WTC11 (cell line): ENCODE measurements around the gene CYGB. TPM values are rescaled to one million over a fixed set of nuclear protein-coding genes. Genes with fewer than 3 reads are reported as not detected.

Experiments
- ATAC-seq: fragments of 200-7000 bp; cut with Tn5 transposase; 2 replicates; pipeline ENCODE4 v1.10.0; 2021; ENCODE audit warnings: mild to moderate bottlenecking, moderate library complexity
- CTCF ChIA-PET: fragments of 300-600 bp; sonication (Branson Sonifier 250); formaldehyde crosslinking; loops from one replicate; lab custom pipeline; 2021; ENCODE audit warnings: antibody characterized with exemption; lab: Charles Lee
- POLR2A ChIA-PET: fragments of 350-600 bp; sonication (Branson Sonifier 250); formaldehyde crosslinking; loops from one replicate; lab custom pipeline; 2021; ENCODE audit warnings: antibody characterized with exemption; lab: Charles Lee
- DNase-seq: peaks from one replicate; pipeline ENCODE4 v3.0.0; 2021; ENCODE audit warnings: low spot score
- H3K27ac Mint-ChIP-seq: 2 replicates; pipeline ENCODE4 v1.8.0; 2021; ENCODE audit warnings: mixed read lengths
- H3K27me3 Mint-ChIP-seq: 2 replicates; pipeline ENCODE4 v1.8.0; 2021; ENCODE audit warnings: low read depth, mild to moderate bottlenecking, moderate library complexity, mixed read lengths
- H3K36me3 Mint-ChIP-seq: 2 replicates; pipeline ENCODE4 v1.8.0; 2021; ENCODE audit warnings: mixed read lengths
- H3K4me1 Mint-ChIP-seq: 2 replicates; pipeline ENCODE4 v1.8.0; 2022; ENCODE audit warnings: mixed read lengths
- H3K4me3 Mint-ChIP-seq: 2 replicates; pipeline ENCODE4 v1.8.0; 2021; ENCODE audit warnings: mild to moderate bottlenecking, moderate library complexity, mixed read lengths
- H3K9me3 Mint-ChIP-seq: 2 replicates; pipeline ENCODE4 v1.8.0; 2021; ENCODE audit warnings: mixed read lengths
- CBFB ChIP-seq: sonication (generic); formaldehyde crosslinking; IDR thresholded peaks from 2 replicates; pipeline ENCODE4 v1.8.1; 2022; ENCODE audit warnings: mild to moderate bottlenecking, low read depth, missing genetic modification reagents
- CREM ChIP-seq: sonication (generic); formaldehyde crosslinking; IDR thresholded peaks from 2 replicates; pipeline ENCODE4 v1.8.1; 2022; ENCODE audit warnings: mild to moderate bottlenecking, missing genetic modification reagents, moderate library complexity
- ETV6 ChIP-seq: sonication (generic); formaldehyde crosslinking; IDR thresholded peaks from 2 replicates; pipeline ENCODE4 v1.8.1; 2022; ENCODE audit warnings: mild to moderate bottlenecking, missing genetic modification reagents
- FOXJ3 ChIP-seq: sonication (generic); formaldehyde crosslinking; IDR thresholded peaks from 2 replicates; pipeline ENCODE4 v1.9.0; 2021; ENCODE audit warnings: missing genetic modification reagents, mild to moderate bottlenecking, borderline replicate concordance
- GABPB1 ChIP-seq: sonication (generic); formaldehyde crosslinking; IDR thresholded peaks from 2 replicates; pipeline ENCODE4 v1.8.1; 2023; ENCODE audit warnings: mild to moderate bottlenecking, missing genetic modification reagents
- HMGA2 ChIP-seq: fragments of 250-450 bp; sonication (Bioruptor Pico); IDR thresholded peaks from 2 replicates; pipeline ENCODE4 v1.4.0; 2021; ENCODE audit warnings: mild to moderate bottlenecking, moderate library complexity
- JUN ChIP-seq: sonication (generic); formaldehyde crosslinking; IDR thresholded peaks from 2 replicates; pipeline ENCODE4 v1.8.0; 2023; ENCODE audit warnings: mild to moderate bottlenecking, missing genetic modification reagents
- MXD4 ChIP-seq: fragments of 250-450 bp; sonication (Bioruptor Pico); IDR thresholded peaks from 2 replicates; pipeline ENCODE4 v1.8.0; 2021; ENCODE audit warnings: mild to moderate bottlenecking, moderate library complexity, borderline replicate concordance
- MYBL2 ChIP-seq: sonication (generic); formaldehyde crosslinking; IDR thresholded peaks from 2 replicates; pipeline ENCODE4 v1.8.1; 2023; ENCODE audit warnings: mild to moderate bottlenecking, moderate library complexity, missing genetic modification reagents
- NFE2L1 ChIP-seq: sonication (generic); formaldehyde crosslinking; IDR thresholded peaks from 2 replicates; pipeline ENCODE4 v1.8.1; 2023; ENCODE audit warnings: missing genetic modification reagents
- NFYB ChIP-seq: sonication (generic); formaldehyde crosslinking; conservative IDR thresholded peaks from 2 replicates; pipeline ENCODE4 v1.8.0; 2022; ENCODE audit warnings: low read depth, missing genetic modification reagents
- ZNF396 ChIP-seq: fragments of 250-450 bp; sonication (Bioruptor Pico); IDR thresholded peaks from 2 replicates; pipeline ENCODE4 v1.8.0; 2021; ENCODE audit warnings: mild to moderate bottlenecking, moderate library complexity, borderline replicate concordance
- total RNA-seq: library from RNA; stranded (reverse); gene quantifications from 3 replicates; pipeline ENCODE4 v1.2.3, GENCODE V29; 2021
- TF ChIP-seq, protein P1 (sequence below): fragments of 250-450 bp; sonication (Bioruptor Pico); IDR thresholded peaks from 2 replicates; pipeline ENCODE4 v1.9.0; 2021; ENCODE audit warnings: moderate library complexity, mild to moderate bottlenecking, inconsistent platforms, borderline replicate concordance
- TF ChIP-seq, protein P2 (sequence below): sonication (generic); formaldehyde crosslinking; IDR thresholded peaks from 2 replicates; pipeline ENCODE4 v1.8.1; 2023; ENCODE audit warnings: mild to moderate bottlenecking, missing genetic modification reagents, borderline replicate concordance
- TF ChIP-seq, protein P3 (sequence below): fragments of 200-600 bp; IDR thresholded peaks from 2 replicates; pipeline ENCODE4 v1.8.0; 2022; ENCODE audit warnings: antibody characterized with exemption
- TF ChIP-seq, protein P4 (sequence below): sonication (generic); formaldehyde crosslinking; IDR thresholded peaks from 2 replicates; pipeline ENCODE4 v1.8.1; 2023; ENCODE audit warnings: mild to moderate bottlenecking, moderate library complexity, missing genetic modification reagents
- TF ChIP-seq, protein P5 (sequence below): sonication (generic); formaldehyde crosslinking; IDR thresholded peaks from 2 replicates; pipeline ENCODE4 v1.8.0; 2022; ENCODE audit warnings: mild to moderate bottlenecking, missing genetic modification reagents
- TF ChIP-seq, protein P6 (sequence below): fragments of 250-450 bp; sonication (Bioruptor Pico); IDR thresholded peaks from 2 replicates; pipeline ENCODE4 v1.9.0; 2021; ENCODE audit warnings: mild to moderate bottlenecking
- TF ChIP-seq, protein P7 (sequence below): sonication (generic); formaldehyde crosslinking; conservative IDR thresholded peaks from 2 replicates; pipeline ENCODE4 v1.8.1; 2022; ENCODE audit warnings: mild to moderate bottlenecking, missing genetic modification reagents

The CYGB gene
- total RNA-seq, 1 experiment from 2014 or later, result 3.6 TPM

DNA sequence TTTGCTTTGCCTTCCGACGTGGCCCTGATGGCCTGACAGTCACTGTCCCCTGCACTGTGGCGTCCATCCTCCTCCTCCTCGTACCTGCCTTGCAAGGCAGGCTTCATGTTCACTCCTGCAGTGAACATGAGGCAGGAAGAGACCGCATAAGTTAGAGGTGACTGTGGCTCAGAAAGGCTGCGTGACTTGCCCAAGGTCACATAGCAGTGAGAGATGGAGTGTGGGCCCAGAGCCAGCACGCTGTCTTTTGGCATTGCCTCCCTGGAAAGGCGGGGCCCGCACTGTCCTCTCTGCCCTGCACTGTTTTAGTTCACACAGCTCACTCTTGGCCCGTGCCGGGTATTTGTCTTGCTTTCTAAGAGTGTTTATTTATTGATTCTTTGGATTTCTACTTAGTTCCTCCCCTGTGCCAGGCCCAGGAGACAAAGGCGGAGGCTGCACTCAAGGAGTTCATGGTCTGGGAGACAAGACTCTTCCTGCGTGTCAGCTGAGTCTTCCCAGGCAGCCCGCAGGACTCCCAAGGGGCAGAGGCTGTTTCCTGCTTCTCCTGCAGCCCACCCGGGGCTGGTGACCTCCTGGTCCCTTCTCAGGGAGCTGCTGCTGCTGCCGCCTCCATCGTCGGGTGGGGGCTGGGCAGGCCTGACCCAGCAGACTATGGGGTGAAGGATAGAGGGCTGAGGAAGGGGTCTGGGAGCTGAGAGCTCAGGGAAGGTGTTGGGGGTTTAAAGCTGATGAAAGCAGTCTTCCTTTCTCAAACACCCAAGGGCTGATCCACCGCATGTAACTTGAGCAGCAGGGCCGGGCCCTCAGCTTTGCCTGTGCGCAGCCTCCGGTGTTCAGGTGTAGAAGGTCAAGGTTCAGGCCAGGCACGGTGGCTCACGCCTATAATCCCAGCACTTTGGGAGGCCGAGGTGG lies 12.7 kb downstream of the CYGB start:
- peaks cover 23% of the 10 kb centered on the region for H3K27me3 Mint-ChIP-seq
- TF ChIP-seq CREM (CRISPR knock-in tag), result no peak
- TF ChIP-seq NFYB (CRISPR knock-in tag), result no peak
- TF ChIP-seq, protein P1, sequence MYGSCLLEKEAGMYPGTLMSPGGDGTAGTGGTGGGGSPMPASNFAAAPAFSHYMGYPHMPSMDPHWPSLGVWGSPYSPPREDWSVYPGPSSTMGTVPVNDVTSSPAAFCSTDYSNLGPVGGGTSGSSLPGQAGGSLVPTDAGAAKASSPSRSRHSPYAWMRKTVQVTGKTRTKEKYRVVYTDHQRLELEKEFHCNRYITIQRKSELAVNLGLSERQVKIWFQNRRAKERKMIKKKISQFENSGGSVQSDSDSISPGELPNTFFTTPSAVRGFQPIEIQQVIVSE (CRISPR knock-in tag), result no peak
- TF ChIP-seq HMGA2, result no peak
- peak; percentile 36 for TF ChIP-seq GABPB1 (CRISPR knock-in tag)
- no peak for TF ChIP-seq ZNF396 (CRISPR knock-in tag)
- TF ChIP-seq MYBL2 (CRISPR knock-in tag), result no peak
- no peak for TF ChIP-seq FOXJ3
- POLR2A ChIA-PET, result no interaction called here
- H3K4me3 Mint-ChIP-seq, result no peak overlapping the region
- H3K4me1 Mint-ChIP-seq, result peaks cover 21% of the 10 kb centered on the region
- 0 out of 2 replicates have a peak overlapping the region, but pooled peaks have one; percentile 46 for H3K27ac Mint-ChIP-seq
- DNase-seq (no peak), ATAC-seq (no peak)
- no peaks in the 10 kb centered on the region for H3K9me3 Mint-ChIP-seq
- H3K36me3 Mint-ChIP-seq, result no peaks in the 10 kb centered on the region
- CTCF ChIA-PET, result interaction anchor here (0.5 to 4.6 kb wide), 10 partner anchors 12 to 157 kb away, joined by 3 to 123 read pairs (median 4); partner anchors contain the start of genes CYGB and PRCD

DNA sequence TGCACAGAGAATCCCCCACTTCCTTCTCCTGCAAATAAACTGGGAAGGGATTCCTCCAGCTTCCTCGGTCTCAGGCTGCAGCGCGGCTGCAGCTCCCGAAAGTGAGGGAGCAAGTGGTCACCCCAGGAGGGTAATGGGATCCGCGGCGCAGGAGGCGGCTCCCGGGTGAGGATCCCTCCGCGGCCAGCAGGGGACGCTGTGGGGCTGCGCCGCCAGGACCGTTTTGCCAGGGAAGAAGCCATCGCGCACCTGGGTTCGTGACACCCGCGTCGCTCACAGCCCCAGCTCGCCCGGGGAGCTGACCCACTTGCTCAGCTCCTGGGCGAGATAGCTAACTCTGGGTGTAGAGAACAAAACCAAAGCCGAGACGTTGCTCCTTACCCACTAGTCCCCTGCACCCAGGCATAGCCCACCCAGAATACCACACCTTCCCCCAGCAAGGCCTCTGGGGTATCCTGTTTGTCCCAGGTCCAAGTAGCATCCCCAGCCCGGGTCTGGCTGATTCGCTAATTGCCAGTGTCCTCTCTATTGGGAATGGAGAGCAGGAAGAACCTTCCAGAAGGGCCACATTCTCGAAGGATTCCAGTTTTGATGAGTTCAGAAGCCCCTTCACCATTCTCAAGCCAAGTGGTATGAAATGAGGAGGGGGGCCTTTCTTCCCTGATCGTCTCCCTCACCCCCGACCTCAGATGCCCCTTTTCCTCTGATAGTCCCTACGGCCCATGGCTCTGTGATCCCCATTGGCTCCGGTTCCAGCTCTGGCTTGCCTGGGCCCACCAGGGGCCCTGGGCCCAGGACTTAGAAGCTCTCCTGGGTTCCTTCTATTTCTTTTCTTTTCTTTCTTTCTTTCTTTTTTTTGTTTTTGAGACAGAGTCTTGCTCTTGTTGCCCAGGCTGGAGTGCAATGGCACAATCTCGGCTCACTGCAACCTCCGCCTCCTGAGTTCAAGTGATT lies 14.1 kb downstream of the CYGB start:
- peak; percentile 88 for DNase-seq
- Mint-ChIP-seq H3K4me1 (peaks cover 21% of the 10 kb centered on the region), H3K4me3 (peak overlapping the region; percentile 29; the same call in 1 of the 2 replicates), H3K36me3 (no peaks in the 10 kb centered on the region), H3K9me3 (no peaks in the 10 kb centered on the region), H3K27me3 (peaks cover 24% of the 10 kb centered on the region), H3K27ac (no peak overlapping the region)
- ChIA-PET CTCF (interaction anchor here (0.5 to 4.6 kb wide), 97 partner anchors 10 to 1621 kb away, joined by 3 to 123 read pairs (median 4); partner anchors contain the start of genes AANAT, CYGB, JMJD6 and METTL23), POLR2A (interaction anchor here (0.5 to 0.7 kb wide), 3 partner anchors 148 to 168 kb away, joined by 3 read pairs; no protein-coding TSS in a partner anchor)
- TF ChIP-seq NFE2L1 (CRISPR knock-in tag) (no peak), ETV6 (CRISPR knock-in tag) (peak; percentile 57; the same call in 1 of the 2 replicates), CBFB (CRISPR knock-in tag) (no peak), JUN (no peak), MXD4 (CRISPR knock-in tag) (no peak)
- TF ChIP-seq, protein P2, sequence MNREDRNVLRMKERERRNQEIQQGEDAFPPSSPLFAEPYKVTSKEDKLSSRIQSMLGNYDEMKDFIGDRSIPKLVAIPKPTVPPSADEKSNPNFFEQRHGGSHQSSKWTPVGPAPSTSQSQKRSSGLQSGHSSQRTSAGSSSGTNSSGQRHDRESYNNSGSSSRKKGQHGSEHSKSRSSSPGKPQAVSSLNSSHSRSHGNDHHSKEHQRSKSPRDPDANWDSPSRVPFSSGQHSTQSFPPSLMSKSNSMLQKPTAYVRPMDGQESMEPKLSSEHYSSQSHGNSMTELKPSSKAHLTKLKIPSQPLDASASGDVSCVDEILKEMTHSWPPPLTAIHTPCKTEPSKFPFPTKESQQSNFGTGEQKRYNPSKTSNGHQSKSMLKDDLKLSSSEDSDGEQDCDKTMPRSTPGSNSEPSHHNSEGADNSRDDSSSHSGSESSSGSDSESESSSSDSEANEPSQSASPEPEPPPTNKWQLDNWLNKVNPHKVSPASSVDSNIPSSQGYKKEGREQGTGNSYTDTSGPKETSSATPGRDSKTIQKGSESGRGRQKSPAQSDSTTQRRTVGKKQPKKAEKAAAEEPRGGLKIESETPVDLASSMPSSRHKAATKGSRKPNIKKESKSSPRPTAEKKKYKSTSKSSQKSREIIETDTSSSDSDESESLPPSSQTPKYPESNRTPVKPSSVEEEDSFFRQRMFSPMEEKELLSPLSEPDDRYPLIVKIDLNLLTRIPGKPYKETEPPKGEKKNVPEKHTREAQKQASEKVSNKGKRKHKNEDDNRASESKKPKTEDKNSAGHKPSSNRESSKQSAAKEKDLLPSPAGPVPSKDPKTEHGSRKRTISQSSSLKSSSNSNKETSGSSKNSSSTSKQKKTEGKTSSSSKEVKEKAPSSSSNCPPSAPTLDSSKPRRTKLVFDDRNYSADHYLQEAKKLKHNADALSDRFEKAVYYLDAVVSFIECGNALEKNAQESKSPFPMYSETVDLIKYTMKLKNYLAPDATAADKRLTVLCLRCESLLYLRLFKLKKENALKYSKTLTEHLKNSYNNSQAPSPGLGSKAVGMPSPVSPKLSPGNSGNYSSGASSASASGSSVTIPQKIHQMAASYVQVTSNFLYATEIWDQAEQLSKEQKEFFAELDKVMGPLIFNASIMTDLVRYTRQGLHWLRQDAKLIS (CRISPR knock-in tag), result no peak
- TF ChIP-seq, protein P3, sequence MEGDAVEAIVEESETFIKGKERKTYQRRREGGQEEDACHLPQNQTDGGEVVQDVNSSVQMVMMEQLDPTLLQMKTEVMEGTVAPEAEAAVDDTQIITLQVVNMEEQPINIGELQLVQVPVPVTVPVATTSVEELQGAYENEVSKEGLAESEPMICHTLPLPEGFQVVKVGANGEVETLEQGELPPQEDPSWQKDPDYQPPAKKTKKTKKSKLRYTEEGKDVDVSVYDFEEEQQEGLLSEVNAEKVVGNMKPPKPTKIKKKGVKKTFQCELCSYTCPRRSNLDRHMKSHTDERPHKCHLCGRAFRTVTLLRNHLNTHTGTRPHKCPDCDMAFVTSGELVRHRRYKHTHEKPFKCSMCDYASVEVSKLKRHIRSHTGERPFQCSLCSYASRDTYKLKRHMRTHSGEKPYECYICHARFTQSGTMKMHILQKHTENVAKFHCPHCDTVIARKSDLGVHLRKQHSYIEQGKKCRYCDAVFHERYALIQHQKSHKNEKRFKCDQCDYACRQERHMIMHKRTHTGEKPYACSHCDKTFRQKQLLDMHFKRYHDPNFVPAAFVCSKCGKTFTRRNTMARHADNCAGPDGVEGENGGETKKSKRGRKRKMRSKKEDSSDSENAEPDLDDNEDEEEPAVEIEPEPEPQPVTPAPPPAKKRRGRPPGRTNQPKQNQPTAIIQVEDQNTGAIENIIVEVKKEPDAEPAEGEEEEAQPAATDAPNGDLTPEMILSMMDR, result peak; percentile 99
- TF ChIP-seq, protein P4, sequence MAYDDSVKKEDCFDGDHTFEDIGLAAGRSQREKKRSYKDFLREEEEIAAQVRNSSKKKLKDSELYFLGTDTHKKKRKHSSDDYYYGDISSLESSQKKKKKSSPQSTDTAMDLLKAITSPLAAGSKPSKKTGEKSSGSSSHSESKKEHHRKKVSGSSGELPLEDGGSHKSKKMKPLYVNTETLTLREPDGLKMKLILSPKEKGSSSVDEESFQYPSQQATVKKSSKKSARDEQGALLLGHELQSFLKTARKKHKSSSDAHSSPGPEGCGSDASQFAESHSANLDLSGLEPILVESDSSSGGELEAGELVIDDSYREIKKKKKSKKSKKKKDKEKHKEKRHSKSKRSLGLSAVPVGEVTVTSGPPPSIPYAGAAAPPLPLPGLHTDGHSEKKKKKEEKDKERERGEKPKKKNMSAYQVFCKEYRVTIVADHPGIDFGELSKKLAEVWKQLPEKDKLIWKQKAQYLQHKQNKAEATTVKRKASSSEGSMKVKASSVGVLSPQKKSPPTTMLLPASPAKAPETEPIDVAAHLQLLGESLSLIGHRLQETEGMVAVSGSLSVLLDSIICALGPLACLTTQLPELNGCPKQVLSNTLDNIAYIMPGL, result peak; percentile 83
- TF ChIP-seq, protein P5, sequence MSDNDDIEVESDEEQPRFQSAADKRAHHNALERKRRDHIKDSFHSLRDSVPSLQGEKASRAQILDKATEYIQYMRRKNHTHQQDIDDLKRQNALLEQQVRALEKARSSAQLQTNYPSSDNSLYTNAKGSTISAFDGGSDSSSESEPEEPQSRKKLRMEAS (CRISPR knock-in tag), result peak; percentile 29; the same call in 1 of the 2 replicates
- TF ChIP-seq, protein P1 (CRISPR knock-in tag), result no peak
- TF ChIP-seq, protein P6, sequence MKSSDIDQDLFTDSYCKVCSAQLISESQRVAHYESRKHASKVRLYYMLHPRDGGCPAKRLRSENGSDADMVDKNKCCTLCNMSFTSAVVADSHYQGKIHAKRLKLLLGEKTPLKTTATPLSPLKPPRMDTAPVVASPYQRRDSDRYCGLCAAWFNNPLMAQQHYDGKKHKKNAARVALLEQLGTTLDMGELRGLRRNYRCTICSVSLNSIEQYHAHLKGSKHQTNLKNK, result no peak
- TF ChIP-seq, protein P7, sequence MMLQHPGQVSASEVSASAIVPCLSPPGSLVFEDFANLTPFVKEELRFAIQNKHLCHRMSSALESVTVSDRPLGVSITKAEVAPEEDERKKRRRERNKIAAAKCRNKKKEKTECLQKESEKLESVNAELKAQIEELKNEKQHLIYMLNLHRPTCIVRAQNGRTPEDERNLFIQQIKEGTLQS (CRISPR knock-in tag), result no peak
- ATAC-seq, result peak; percentile 79
